ENCODE data around the gene APLP1. TPM values are rescaled to one million over a fixed set of nuclear protein-coding genes. Genes with fewer than 3 reads are reported as not detected.

APLP1 gene
- total RNA-seq, 6 experiments from 2014 or later: 0.27 to 1.5 (median 0.37) TPM; not detected in 3

DNA sequence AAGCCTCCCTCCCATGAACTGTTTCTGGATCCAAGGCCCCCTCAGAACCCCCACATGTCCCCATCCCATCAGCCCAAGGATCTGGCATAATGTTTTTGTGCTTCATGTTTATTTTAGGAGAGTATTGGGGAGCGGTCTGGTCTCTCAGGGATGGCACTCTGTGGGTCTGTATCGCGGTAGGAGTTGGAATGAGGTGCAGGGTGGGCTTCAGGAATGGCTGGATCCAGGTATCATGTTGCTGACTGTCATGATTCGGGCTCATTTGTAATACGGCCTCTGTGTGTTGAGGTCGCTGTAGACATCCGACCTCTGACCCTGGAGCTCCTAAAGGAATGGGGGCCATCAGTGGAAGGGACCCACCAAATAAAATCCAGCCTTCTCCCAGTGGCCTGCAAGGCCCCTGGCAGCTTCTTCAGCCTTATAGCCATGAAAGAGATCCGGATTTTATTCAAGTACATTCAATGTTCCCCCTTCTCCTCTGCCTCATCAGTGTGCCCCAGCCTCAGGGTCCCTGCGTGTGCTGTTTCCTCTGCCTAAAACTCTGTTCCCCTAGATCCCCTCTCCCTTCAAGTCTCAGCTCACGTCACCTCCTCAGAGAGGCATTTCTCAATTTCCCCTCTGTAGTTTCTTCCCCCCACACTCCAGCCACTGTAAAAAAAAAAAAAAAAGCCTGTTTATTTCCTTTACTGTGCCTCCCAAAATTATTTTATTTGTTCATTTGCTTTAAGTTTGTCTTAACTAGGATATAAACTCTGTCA is 36.1 kb downstream of the APLP1 start:
- TF ChIP-seq, protein P1, sequence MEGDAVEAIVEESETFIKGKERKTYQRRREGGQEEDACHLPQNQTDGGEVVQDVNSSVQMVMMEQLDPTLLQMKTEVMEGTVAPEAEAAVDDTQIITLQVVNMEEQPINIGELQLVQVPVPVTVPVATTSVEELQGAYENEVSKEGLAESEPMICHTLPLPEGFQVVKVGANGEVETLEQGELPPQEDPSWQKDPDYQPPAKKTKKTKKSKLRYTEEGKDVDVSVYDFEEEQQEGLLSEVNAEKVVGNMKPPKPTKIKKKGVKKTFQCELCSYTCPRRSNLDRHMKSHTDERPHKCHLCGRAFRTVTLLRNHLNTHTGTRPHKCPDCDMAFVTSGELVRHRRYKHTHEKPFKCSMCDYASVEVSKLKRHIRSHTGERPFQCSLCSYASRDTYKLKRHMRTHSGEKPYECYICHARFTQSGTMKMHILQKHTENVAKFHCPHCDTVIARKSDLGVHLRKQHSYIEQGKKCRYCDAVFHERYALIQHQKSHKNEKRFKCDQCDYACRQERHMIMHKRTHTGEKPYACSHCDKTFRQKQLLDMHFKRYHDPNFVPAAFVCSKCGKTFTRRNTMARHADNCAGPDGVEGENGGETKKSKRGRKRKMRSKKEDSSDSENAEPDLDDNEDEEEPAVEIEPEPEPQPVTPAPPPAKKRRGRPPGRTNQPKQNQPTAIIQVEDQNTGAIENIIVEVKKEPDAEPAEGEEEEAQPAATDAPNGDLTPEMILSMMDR (IDR thresholded peaks at IDR 0.05): no peak
- TF ChIP-seq POLR2A (IDR thresholded peaks at IDR 0.05): no peak
- H3K27ac ChIP-seq: peak overlapping the region; percentile 15 to 90 (median 66)

DNA sequence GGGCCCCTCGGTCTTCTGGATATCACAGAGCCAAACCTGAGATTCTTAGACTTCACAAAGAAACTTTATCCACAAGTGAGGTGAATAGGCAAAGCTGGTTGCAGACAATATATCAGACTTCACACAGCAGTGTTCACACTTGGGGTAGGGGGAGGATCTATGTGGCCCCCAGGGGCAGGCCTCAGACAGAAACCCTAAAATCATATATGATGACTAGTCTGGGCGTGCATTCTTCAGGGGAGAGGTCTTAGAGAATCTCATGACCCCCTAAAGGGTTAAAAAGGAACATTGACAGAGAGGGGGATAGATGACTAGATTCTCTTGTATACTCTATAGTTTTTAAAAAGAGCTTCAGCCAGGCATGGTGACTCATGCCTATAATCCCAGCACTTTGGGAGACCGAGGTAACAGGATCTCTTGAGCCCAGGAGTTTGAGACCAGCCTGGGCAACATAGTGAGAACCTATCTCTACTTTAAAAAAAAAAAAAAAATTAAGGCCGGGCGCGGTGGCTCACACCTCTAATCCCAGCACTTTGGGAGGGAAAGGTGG is 36.9 kb downstream of the APLP1 start:
- WGBS (ENCODE audit: insufficient coverage, low coverage, low lambda C conversion rate, missing lambda C conversion rate): 79% methylated on average over 6 of the region's 6 CpGs
- Histone ChIP-seq H3K9me3 (no peaks in the 10 kb centered on the region), H3K36me3 (no peaks in the 10 kb centered on the region), H3K27ac (peak overlapping the region; percentile 11 to 90 (median 47)), H3K4me1 (peaks cover 0 to 10% (median 0%) of the 10 kb centered on the region in 4 donors), H3K27me3 (no peaks in the 10 kb centered on the region), H3K4me3 (no peak overlapping the region)
- TF ChIP-seq, protein P1 (IDR thresholded peaks at IDR 0.05): no peak
- no peak for TF ChIP-seq POLR2A (IDR thresholded peaks at IDR 0.05)
- intact Hi-C loops (cut with DNase I): no loop called here
- ATAC-seq: no peak
- no peak for DNase-seq

More for the DNA sequence above, 36.1 kb downstream of the APLP1 start:
- Histone ChIP-seq H3K4me1 (peaks cover 0 to 10% (median 0%) of the 10 kb centered on the region in 4 donors), H3K36me3 (no peaks in the 10 kb centered on the region), H3K9me3 (no peaks in the 10 kb centered on the region), H3K27me3 (no peaks in the 10 kb centered on the region), H3K4me3 (no peak overlapping the region)
- no peak for DNase-seq
- ATAC-seq: no peak
- WGBS (ENCODE audit: insufficient coverage, low coverage, low lambda C conversion rate, missing lambda C conversion rate): 73% methylated on average over 7 of the region's 10 CpGs
- intact Hi-C loops (cut with DNase I): no loop called here

GRCh38 chr19:35907377-35907745 is 39.0 kb downstream of the APLP1 start:
- intact Hi-C loops (cut with DNase I): no loop called here
- no peak for DNase-seq
- Histone ChIP-seq H3K36me3 (no peaks in the 10 kb centered on the region), H3K27me3 (no peaks in the 10 kb centered on the region), H3K27ac (peak overlapping the region; percentile 31 to 74 (median 65)), H3K4me1 (peaks cover 0 to 14% (median 0%) of the 10 kb centered on the region in 4 donors), H3K4me3 (peak overlapping the region; percentile 23 to 35 (median 25)), H3K9me3 (no peaks in the 10 kb centered on the region)
- ATAC-seq: no peak
- 53% methylated on average over 8 of the region's 12 CpGs for WGBS (ENCODE audit: insufficient coverage, low coverage, low lambda C conversion rate, missing lambda C conversion rate)
- TF ChIP-seq, protein P1 (IDR thresholded peaks at IDR 0.05): no peak
- no peak for TF ChIP-seq POLR2A (IDR thresholded peaks at IDR 0.05)

GRCh38 chr19:35908010-35908441 is 39.7 kb downstream of the APLP1 start, which contains the start of gene TYROBP:
Gene TYROBP (minus strand): TSS chr19:35908295. CDS start chr19:35908228, 67 bp downstream.
- Histone ChIP-seq H3K27ac (peak within 1 kb of the TSS; percentile 31 to 74 (median 65)), H3K4me3 (peak within 1 kb of the TSS; percentile 23 to 35 (median 25)), H3K4me1 (peaks cover 0 to 14% (median 0%) of the 10 kb centered on the region in 4 donors), H3K27me3 (no peaks in the 10 kb centered on the region), H3K9me3 (no peaks in the 10 kb centered on the region), H3K36me3 (no peaks in the 10 kb centered on the region)
- peak; percentile 44 for TF ChIP-seq POLR2A (IDR thresholded peaks at IDR 0.05)
- TF ChIP-seq, protein P1 (IDR thresholded peaks at IDR 0.05): no peak
- intact Hi-C loops (cut with DNase I): no loop called here
- WGBS (ENCODE audit: insufficient coverage, low coverage, low lambda C conversion rate, missing lambda C conversion rate): 57% methylated on average over 5 of the region's 9 CpGs
- ATAC-seq (peak; percentile 19 to 44 (median 34)), DNase-seq (peak in 2 of 3 donors; percentile 53 to 75)

Data from right lobe of liver (tissue), 6 donors.